GM23338 (cell line): ENCODE results near the gene ARID4A. TPM values are rescaled to one million over a fixed set of nuclear protein-coding genes. Genes with fewer than 3 reads are reported as not detected.

ENCODE experiments used
- ATAC-seq: fragments of 200-7000 bp; cut with Tn5 transposase; 3 replicates; pipeline ENCODE4 v1.9.1; 2020
- DNase-seq: peaks from one replicate; pipeline ENCODE4 v3.0.0-alpha.2; 2015; ENCODE audit warnings: low spot score
- H2AFZ ChIP-seq: fragments of 200-600 bp; sonication (generic); 2 replicates; pipeline ENCODE4 v1.8.0; 2016; ENCODE audit warnings: antibody characterized with exemption, mild to moderate bottlenecking, moderate library complexity
- H3F3A ChIP-seq: fragments of 200-600 bp; sonication (generic); replicated peaks from 2 replicates; pipeline ENCODE4 v1.8.0; 2017; ENCODE audit warnings: antibody characterized with exemption, mixed run types, low read depth
- H3K27ac ChIP-seq: fragments of 200-600 bp; sonication (generic); 2 replicates; pipeline ENCODE4 v1.6.1; 2016; ENCODE audit warnings: low read depth
- H3K27me3 ChIP-seq: fragments of 200-600 bp; sonication (generic); 2 replicates; pipeline ENCODE4 v1.8.0; 2016; ENCODE audit warnings: mild to moderate bottlenecking, mixed run types, moderate library complexity; ENCODE audit not compliant: insufficient read depth
- H3K36me3 ChIP-seq: fragments of 200-600 bp; sonication (generic); 2 replicates; pipeline ENCODE4 v1.8.0; 2016; ENCODE audit warnings: mild to moderate bottlenecking; ENCODE audit not compliant: insufficient read depth
- H3K4me1 ChIP-seq: fragments of 200-600 bp; sonication (generic); 2 replicates; pipeline ENCODE4 v1.8.0; 2016; ENCODE audit warnings: mild to moderate bottlenecking, moderate library complexity; ENCODE audit not compliant: insufficient read depth
- H3K4me2 ChIP-seq: fragments of 200-600 bp; sonication (generic); 2 replicates; pipeline ENCODE4 v1.7.1; 2017; ENCODE audit warnings: mixed run types
- H3K4me3 ChIP-seq: fragments of 200-600 bp; sonication (generic); 2 replicates; pipeline ENCODE4 v1.6.1; 2016; ENCODE audit warnings: mixed run types
- H3K79me2 ChIP-seq: fragments of 200-600 bp; sonication (generic); replicated peaks from 2 replicates; pipeline ENCODE4 v1.8.0; 2017; ENCODE audit warnings: mild to moderate bottlenecking; ENCODE audit not compliant: insufficient read depth
- H3K9me2 ChIP-seq: fragments of 200-600 bp; sonication (generic); 2 replicates; pipeline ENCODE4 v1.8.0; 2017; ENCODE audit not compliant: insufficient read depth
- H4K20me1 ChIP-seq: fragments of 200-600 bp; sonication (generic); replicated peaks from 2 replicates; pipeline ENCODE4 v1.8.0; 2017; ENCODE audit warnings: mild to moderate bottlenecking; ENCODE audit not compliant: insufficient read depth
- H3K27ac Mint-ChIP-seq: 2 replicates; pipeline ENCODE4 v1.8.0; 2020; ENCODE audit warnings: inconsistent platforms, mild to moderate bottlenecking, moderate library complexity, mixed read lengths
- H3K27me3 Mint-ChIP-seq: 3 replicates; pipeline ENCODE4 v1.8.0; 2022; ENCODE audit warnings: low read depth, mild to moderate bottlenecking, moderate library complexity, mixed read lengths, inconsistent platforms; ENCODE audit not compliant: insufficient read depth, poor library complexity
- H3K36me3 Mint-ChIP-seq: 3 replicates; pipeline ENCODE4 v1.8.0; 2021; ENCODE audit warnings: low read depth, mild to moderate bottlenecking, inconsistent platforms, moderate library complexity, mixed read lengths
- H3K4me1 Mint-ChIP-seq: 3 replicates; pipeline ENCODE4 v1.8.0; 2020; ENCODE audit warnings: mild to moderate bottlenecking, inconsistent platforms, mixed read lengths
- H3K4me3 Mint-ChIP-seq: 3 replicates; pipeline ENCODE4 v1.8.0; 2021; ENCODE audit warnings: moderate library complexity, mild to moderate bottlenecking, inconsistent platforms, mixed read lengths
- H3K9me3 Mint-ChIP-seq: 3 replicates; pipeline ENCODE4 v1.8.0; 2020; ENCODE audit warnings: moderate library complexity, mild to moderate bottlenecking, inconsistent platforms, mixed read lengths
- CREB1 ChIP-seq: fragments of 250-450 bp; sonication (Bioruptor Pico); IDR thresholded peaks from 2 replicates; pipeline ENCODE4 v1.5.0; 2020; ENCODE audit warnings: low read depth, mild to moderate bottlenecking, moderate library complexity
- EZH2 ChIP-seq: fragments of 200-600 bp; sonication (generic); IDR thresholded peaks from one replicate; pipeline ENCODE4 v1.8.0; 2017; ENCODE audit warnings: antibody characterized with exemption, mild to moderate bottlenecking, low read depth; ENCODE audit not compliant: unreplicated experiment
- JUNB ChIP-seq: IDR thresholded peaks from one replicate; pipeline ENCODE4 v1.6.1; 2016; ENCODE audit warnings: antibody characterized with exemption; ENCODE audit not compliant: unreplicated experiment
- NANOG ChIP-seq: IDR thresholded peaks from 2 replicates; pipeline ENCODE4 v1.6.1; 2016; ENCODE audit warnings: antibody characterized with exemption, borderline replicate concordance
- REST ChIP-seq: IDR thresholded peaks from one replicate; pipeline ENCODE4 v1.6.1; 2018; ENCODE audit warnings: antibody characterized with exemption; ENCODE audit not compliant: unreplicated experiment
- ZNF114 ChIP-seq: fragments of 250-450 bp; sonication (Bioruptor Pico); IDR thresholded peaks from 2 replicates; pipeline ENCODE4 v1.5.0; 2020; ENCODE audit warnings: mild to moderate bottlenecking, moderate library complexity
- ZNF331 ChIP-seq: fragments of 250-450 bp; sonication (Bioruptor Pico); IDR thresholded peaks from 2 replicates; pipeline ENCODE4 v1.5.0; 2020; ENCODE audit warnings: low read depth, mild to moderate bottlenecking, moderate library complexity
- ZNF462 ChIP-seq: fragments of 250-450 bp; sonication (Bioruptor Pico); IDR thresholded peaks from 2 replicates; pipeline ENCODE4 v1.5.0; 2020; ENCODE audit warnings: mild to moderate bottlenecking, moderate library complexity
- polyA plus RNA-seq: library from polyadenylated mRNA; unstranded; fragments of >200 nt; fragmentation: Nextera tagmentation; extraction: Ambion mirVana; gene quantifications from 2 replicates; pipeline ENCODE4 v1.2.1, GENCODE V29; 2016
- total RNA-seq: library from RNA; depleted of rRNA; stranded (reverse); fragments of >200 nt; shearing (Covaris generic); gene quantifications from 2 replicates; pipeline ENCODE4 v1.2.3, GENCODE V29; 2014

The ARID4A gene
- total and polyA plus RNA-seq, 2 experiments from 2014 or later: 9.1 to 25.4 TPM

- peaks cover 21% of the 10 kb centered on the region; the same call in 1 of the 2 replicates for H3F3A ChIP-seq
- no peak overlapping the region for H3K4me2 ChIP-seq
- Mint-ChIP-seq H3K9me3 (no peaks in the 10 kb centered on the region), H3K27ac (no peak overlapping the region), H3K4me1 (no peaks in the 10 kb centered on the region), H3K27me3 (peaks cover 3% of the 10 kb centered on the region), H3K4me3 (no peak overlapping the region), H3K36me3 (peaks cover 89% of the 10 kb centered on the region)
- H4K20me1 ChIP-seq: peaks cover 28% of the 10 kb centered on the region
- H3K4me3 ChIP-seq: no peak overlapping the region
- TF ChIP-seq EZH2 (no peak), ZNF114 (CRISPR knock-in tag) (no peak), JUNB (no peak), ZNF462 (CRISPR knock-in tag) (no peak), CREB1 (no peak), ZNF331 (no peak), NANOG (no peak), REST (no peak)
- H3K36me3 ChIP-seq: peaks cover 69% of the 10 kb centered on the region
- ATAC-seq (no peak), DNase-seq (no peak)
- no peak overlapping the region for H2AFZ ChIP-seq
- no peak overlapping the region for H3K27ac ChIP-seq
- H3K27me3 ChIP-seq: no peaks in the 10 kb centered on the region
- no peaks in the 10 kb centered on the region for H3K4me1 ChIP-seq
- H3K79me2 ChIP-seq: no peaks in the 10 kb centered on the region; the same call in none of the 2 replicates
- H3K9me2 ChIP-seq: no peaks in the 10 kb centered on the region
These were observed 33.0 kb upstream of the ARID4A start for GRCh38 chr14:58265401-58265800.
